ENCODE data around the gene MMD2. TPM values are rescaled to one million over a fixed set of nuclear protein-coding genes. Genes with fewer than 3 reads are reported as not detected.

The MMD2 gene
- total RNA-seq, 2 experiments from 2014 or later: not detected

GRCh38 chr7:4888161-4888560 is 70.8 kb downstream of the MMD2 start:
- no peaks in the 10 kb centered on the region for H3K9me3 Mint-ChIP-seq (ENCODE audit: insufficient read depth)
- H3K36me3 Mint-ChIP-seq (ENCODE audit: low read depth): no peaks in the 10 kb centered on the region
- peaks cover 4% of the 10 kb centered on the region for H3K27me3 Mint-ChIP-seq (ENCODE audit: low read depth)
- H3K4me3 Mint-ChIP-seq: no peak overlapping the region
- POLR2A ChIA-PET: interaction anchor here (0.6 kb wide), 1 partner anchor 19 kb away, joined by 4 read pairs; no protein-coding TSS in a partner anchor
- no peak overlapping the region for H3K27ac Mint-ChIP-seq
- CTCF ChIA-PET: interaction anchor here (1.0 kb wide), 1 partner anchor 90 kb away, joined by 4 read pairs; no protein-coding TSS in a partner anchor
- no peaks in the 10 kb centered on the region for H3K4me1 Mint-ChIP-seq (ENCODE audit: low read depth)
- ATAC-seq (no peak), DNase-seq (no peak)

- Mint-ChIP-seq H3K27ac (no peak overlapping the region), H3K4me3 (no peak overlapping the region), H3K27me3 (ENCODE audit: low read depth) (peaks cover 16% of the 10 kb centered on the region), H3K9me3 (ENCODE audit: insufficient read depth) (no peaks in the 10 kb centered on the region), H3K4me1 (ENCODE audit: low read depth) (peaks cover 7% of the 10 kb centered on the region), H3K36me3 (ENCODE audit: low read depth) (no peaks in the 10 kb centered on the region)
- DNase-seq (no peak), ATAC-seq (no peak)
- ChIA-PET POLR2A (no interaction called here), CTCF (interaction anchor here (1.2 kb wide), 1 partner anchor 88 kb away, joined by 4 read pairs; no protein-coding TSS in a partner anchor)
These were observed 72.3 kb downstream of the MMD2 start for GRCh38 chr7:4886671-4887070.

GRCh38 chr7:4885317-4885807 is 73.6 kb downstream of the MMD2 start:
- peaks cover 20% of the 10 kb centered on the region for H3K27me3 Mint-ChIP-seq (ENCODE audit: low read depth)
- no peak overlapping the region for H3K27ac Mint-ChIP-seq
- H3K9me3 Mint-ChIP-seq (ENCODE audit: insufficient read depth): no peaks in the 10 kb centered on the region

GRCh38 chr7:4884164-4884563 is 74.8 kb downstream of the MMD2 start:
- CTCF ChIA-PET: interaction anchor here (0.6 to 2.8 kb wide), 12 partner anchors 9 to 200 kb away, joined by 3 to 26 read pairs (median 5); no protein-coding TSS in a partner anchor
- ATAC-seq: no peak
- Mint-ChIP-seq H3K4me1 (ENCODE audit: low read depth) (peaks cover 7% of the 10 kb centered on the region), H3K27me3 (ENCODE audit: low read depth) (peaks cover 20% of the 10 kb centered on the region), H3K9me3 (ENCODE audit: insufficient read depth) (no peaks in the 10 kb centered on the region), H3K36me3 (ENCODE audit: low read depth) (no peaks in the 10 kb centered on the region), H3K27ac (no peak overlapping the region), H3K4me3 (no peak overlapping the region)
- no peak for DNase-seq
- POLR2A ChIA-PET: interaction anchor here (1.2 kb wide), 1 partner anchor 109 kb away, joined by 5 read pairs; the partner anchor contains the start of gene AP5Z1

More at GRCh38 chr7:4885317-4885807, 73.6 kb downstream of the MMD2 start:
- ChIA-PET CTCF (interaction anchor here (1.9 kb wide), 1 partner anchor 199 kb away, joined by 4 read pairs; no protein-coding TSS in a partner anchor), POLR2A (no interaction called here)
- Mint-ChIP-seq H3K4me1 (ENCODE audit: low read depth) (peaks cover 7% of the 10 kb centered on the region), H3K4me3 (no peak overlapping the region), H3K36me3 (ENCODE audit: low read depth) (no peaks in the 10 kb centered on the region)
- ATAC-seq (no peak), DNase-seq (no peak)

- ChIA-PET CTCF (interaction anchor here (0.6 to 2.8 kb wide), 16 partner anchors 10 to 295 kb away, joined by 3 to 26 read pairs (median 5); no protein-coding TSS in a partner anchor), POLR2A (interaction anchor here (0.8 to 1.2 kb wide), 2 partner anchors 12 to 108 kb away, joined by 3 to 5 read pairs; partner anchors contain the start of gene AP5Z1)
- Mint-ChIP-seq H3K27me3 (ENCODE audit: low read depth) (peaks cover 20% of the 10 kb centered on the region), H3K4me3 (peak within 1 kb of the TSS; percentile 51), H3K4me1 (ENCODE audit: low read depth) (peaks cover 7% of the 10 kb centered on the region), H3K36me3 (ENCODE audit: low read depth) (no peaks in the 10 kb centered on the region), H3K9me3 (ENCODE audit: insufficient read depth) (no peaks in the 10 kb centered on the region), H3K27ac (no peak within 1 kb of the TSS)
- peak; percentile 97 for ATAC-seq
- DNase-seq: peak; percentile 93
These were observed 75.4 kb downstream of the MMD2 start, which contains the start of gene RADIL for GRCh38 chr7:4883372-4884144. RADIL (minus strand) TSS chr7:4883716; CDS start chr7:4878139, 5,577 bp downstream.

- Mint-ChIP-seq H3K27me3 (ENCODE audit: low read depth) (peaks cover 20% of the 10 kb centered on the region), H3K27ac (no peak overlapping the region), H3K36me3 (ENCODE audit: low read depth) (no peaks in the 10 kb centered on the region), H3K4me1 (ENCODE audit: low read depth) (peaks cover 7% of the 10 kb centered on the region), H3K9me3 (ENCODE audit: insufficient read depth) (no peaks in the 10 kb centered on the region), H3K4me3 (peak overlapping the region; percentile 51)
- DNase-seq: no peak
- no peak for ATAC-seq
- CTCF ChIA-PET: interaction anchor here (0.6 to 2.8 kb wide), 15 partner anchors 9 to 296 kb away, joined by 3 to 26 read pairs (median 6); no protein-coding TSS in a partner anchor
- POLR2A ChIA-PET: interaction anchor here (0.8 kb wide), 1 partner anchor 12 kb away, joined by 3 read pairs; no protein-coding TSS in a partner anchor
These were observed 76.0 kb downstream of the MMD2 start for GRCh38 chr7:4883033-4883371.

GRCh38 chr7:4882169-4883032 is 76.6 kb downstream of the MMD2 start:
- ATAC-seq: no peak
- no peak for DNase-seq
- H3K4me1 Mint-ChIP-seq (ENCODE audit: low read depth): peaks cover 7% of the 10 kb centered on the region
- H3K27ac Mint-ChIP-seq: no peak overlapping the region
- peak overlapping the region; percentile 51 for H3K4me3 Mint-ChIP-seq
- H3K27me3 Mint-ChIP-seq (ENCODE audit: low read depth): peaks cover 20% of the 10 kb centered on the region
- no peaks in the 10 kb centered on the region for H3K36me3 Mint-ChIP-seq (ENCODE audit: low read depth)
- CTCF ChIA-PET: interaction anchor here (0.7 to 2.8 kb wide), 11 partner anchors 8 to 91 kb away, joined by 3 to 26 read pairs (median 6); no protein-coding TSS in a partner anchor
- POLR2A ChIA-PET: interaction anchor here (0.8 kb wide), 1 partner anchor 11 kb away, joined by 3 read pairs; no protein-coding TSS in a partner anchor
- no peaks in the 10 kb centered on the region for H3K9me3 Mint-ChIP-seq (ENCODE audit: insufficient read depth)

GRCh38 chr7:4880218-4880617 is 78.8 kb downstream of the MMD2 start:
- Mint-ChIP-seq H3K27me3 (ENCODE audit: low read depth) (peaks cover 20% of the 10 kb centered on the region), H3K4me1 (ENCODE audit: low read depth) (peaks cover 7% of the 10 kb centered on the region), H3K27ac (no peak overlapping the region), H3K9me3 (ENCODE audit: insufficient read depth) (no peaks in the 10 kb centered on the region), H3K4me3 (no peak overlapping the region), H3K36me3 (ENCODE audit: low read depth) (no peaks in the 10 kb centered on the region)
- ATAC-seq: no peak
- DNase-seq: no peak
- CTCF ChIA-PET: interaction anchor here (0.8 kb wide), 1 partner anchor 30 kb away, joined by 3 read pairs; no protein-coding TSS in a partner anchor
- POLR2A ChIA-PET: no interaction called here

- H3K27ac Mint-ChIP-seq: no peak overlapping the region
- no peak for ATAC-seq
- no peak overlapping the region for H3K4me3 Mint-ChIP-seq
- peaks cover 7% of the 10 kb centered on the region for H3K4me1 Mint-ChIP-seq (ENCODE audit: low read depth)
- POLR2A ChIA-PET: no interaction called here
- no peaks in the 10 kb centered on the region for H3K36me3 Mint-ChIP-seq (ENCODE audit: low read depth)
- no peaks in the 10 kb centered on the region for H3K9me3 Mint-ChIP-seq (ENCODE audit: insufficient read depth)
- DNase-seq: no peak
- H3K27me3 Mint-ChIP-seq (ENCODE audit: low read depth): peaks cover 20% of the 10 kb centered on the region
- CTCF ChIA-PET: interaction anchor here (0.8 kb wide), 1 partner anchor 30 kb away, joined by 3 read pairs; no protein-coding TSS in a partner anchor
These were observed 79.4 kb downstream of the MMD2 start for GRCh38 chr7:4879396-4880081.

GRCh38 chr7:4878336-4879335 is 80.4 kb downstream of the MMD2 start:
- no peak overlapping the region for H3K27ac Mint-ChIP-seq
- CTCF ChIA-PET: no interaction called here
- no peaks in the 10 kb centered on the region for H3K36me3 Mint-ChIP-seq (ENCODE audit: low read depth)
- peaks cover 16% of the 10 kb centered on the region for H3K27me3 Mint-ChIP-seq (ENCODE audit: low read depth)
- DNase-seq (no peak), ATAC-seq (no peak)
- POLR2A ChIA-PET: no interaction called here
- no peaks in the 10 kb centered on the region for H3K9me3 Mint-ChIP-seq (ENCODE audit: insufficient read depth)
- no peak overlapping the region for H3K4me3 Mint-ChIP-seq
- H3K4me1 Mint-ChIP-seq (ENCODE audit: low read depth): peaks cover 7% of the 10 kb centered on the region
